K562 (cell line): Measurements from ENCODE around the gene RER1. TPM values are rescaled to one million over a fixed set of nuclear protein-coding genes. Genes with fewer than 3 reads are reported as not detected.
A peak's percentile ranks its signal among the peaks of the same experiment; 100 is the strongest.

Source experiments
- BHLHE40 ChIP-seq: IDR thresholded peaks from 2 replicates; pipeline ENCODE4 v1.6.1; 2011; ENCODE audit warnings: low read length, improper control_type of control experiment
- HMG20A ChIP-seq: fragments of 450-650 bp; formaldehyde crosslinking; conservative IDR thresholded peaks from 2 replicates; pipeline ENCODE4 v1.4.0; 2020; ENCODE audit warnings: mild to moderate bottlenecking, mixed read lengths
- POU5F1 ChIP-seq: fragments of 150-350 bp; IDR thresholded peaks from 2 replicates; pipeline ENCODE4 v1.6.1; 2014; ENCODE audit warnings: borderline replicate concordance, low read length, low read depth, mild to moderate bottlenecking; ENCODE audit not compliant: partially characterized antibody
- PYGO2 ChIP-seq: fragments of 450-650 bp; IDR thresholded peaks from 2 replicates; pipeline ENCODE4 v1.6.1; 2016; ENCODE audit warnings: mild to moderate bottlenecking, missing genetic modification characterization, moderate library complexity, missing compliant biosample characterization
- SMAD3 ChIP-seq: fragments of 450-650 bp; formaldehyde crosslinking; conservative IDR thresholded peaks from 2 replicates; pipeline ENCODE4 v1.4.0; 2020; ENCODE audit warnings: mild to moderate bottlenecking
- ZFPM2 ChIP-seq: fragments of 250-450 bp; sonication (Bioruptor Pico); IDR thresholded peaks from 2 replicates; pipeline ENCODE4 v1.5.1; 2022; ENCODE audit warnings: mild to moderate bottlenecking
- ZNF274 ChIP-seq: IDR thresholded peaks from 2 replicates; pipeline ENCODE4 v1.6.1; 2011; ENCODE audit warnings: low read depth, mild to moderate bottlenecking, low read length, moderate library complexity, borderline replicate concordance
- ZNF717 ChIP-seq: fragments of 250-450 bp; sonication (Bioruptor Pico); IDR thresholded peaks from 2 replicates; pipeline ENCODE4 v1.5.0; 2021
- polyA plus RNA-seq, 8 experiments: library from polyadenylated mRNA; depleted of rRNA in 4 of 8; stranded (reverse) in 5 of 8; unstranded in 3 of 8; fragments of >200 nt; fragmentation: Nextera tagmentation in 2 of 8; fragmentation: Illumina TruSeq in 1 of 8; extraction: Ambion mirVana in 2 of 8; extraction: Trizol in 1 of 8; gene quantifications; 2 replicates each; pipeline versions ENCODE4 v1.2.1 to v1.2.3, GENCODE V29; 2011 to 2014; ENCODE audit warnings: inconsistent platforms in 1 of 8, missing spikeins in 1 of 8
- total RNA-seq, 7 experiments: library from RNA; depleted of rRNA in 6 of 7; stranded (reverse); fragments of >200 nt in 6 of 7; fragmentation: Illumina TruSeq in 2 of 7; extraction: Trizol in 2 of 7; gene quantifications; 2 replicates each; pipeline versions ENCODE4 v1.2.1 to v1.2.3, GENCODE V29; 2011 to 2021; ENCODE audit warnings: low replicate concordance in 1 of 7
- TF ChIP-seq, protein P1 (sequence below): fragments of 250-450 bp; sonication (Bioruptor Pico); IDR thresholded peaks from 2 replicates; pipeline ENCODE4 v1.8.0; 2021; ENCODE audit warnings: borderline replicate concordance, mild to moderate bottlenecking, moderate library complexity; ENCODE audit not compliant: poor library complexity, severe bottlenecking
- TF ChIP-seq, protein P2 (sequence below): IDR thresholded peaks from 2 replicates; pipeline ENCODE4 v1.6.1; 2014; ENCODE audit warnings: antibody characterized with exemption
- TF ChIP-seq, protein P3 (sequence below), 2 experiments: fragments of 450-650 bp in 1 of 2; IDR thresholded peaks; 2 replicates each; pipeline ENCODE4 v1.6.1; 2011 to 2017; ENCODE audit warnings: low read depth in 2 of 2, antibody characterized with exemption in 1 of 2, borderline replicate concordance in 1 of 2, low read length in 1 of 2, mild to moderate bottlenecking in 1 of 2, mixed read lengths in 1 of 2; ENCODE audit not compliant: control insufficient read depth in 1 of 2
- TF ChIP-seq, protein P4 (sequence below): fragments of 150-350 bp; IDR thresholded peaks from 2 replicates; pipeline ENCODE4 v1.6.1; 2014; ENCODE audit warnings: low read depth, mild to moderate bottlenecking, low read length, borderline replicate concordance
- TF ChIP-seq, protein P5 (sequence below), 2 experiments: fragments of 150-350 bp in 1 of 2; IDR thresholded peaks; 2 replicates each; pipeline ENCODE4 v1.6.1; 2012 to 2016; ENCODE audit warnings: low read depth in 2 of 2, low read length in 2 of 2, mild to moderate bottlenecking in 1 of 2, moderate library complexity in 1 of 2

RER1 gene
- total and polyA plus RNA-seq, 9 of the 15 experiments (the other 6 are each of a cell fraction or from before 2014, with no cell fraction given) = 19.6 to 354 (median 183) TPM

DNA sequence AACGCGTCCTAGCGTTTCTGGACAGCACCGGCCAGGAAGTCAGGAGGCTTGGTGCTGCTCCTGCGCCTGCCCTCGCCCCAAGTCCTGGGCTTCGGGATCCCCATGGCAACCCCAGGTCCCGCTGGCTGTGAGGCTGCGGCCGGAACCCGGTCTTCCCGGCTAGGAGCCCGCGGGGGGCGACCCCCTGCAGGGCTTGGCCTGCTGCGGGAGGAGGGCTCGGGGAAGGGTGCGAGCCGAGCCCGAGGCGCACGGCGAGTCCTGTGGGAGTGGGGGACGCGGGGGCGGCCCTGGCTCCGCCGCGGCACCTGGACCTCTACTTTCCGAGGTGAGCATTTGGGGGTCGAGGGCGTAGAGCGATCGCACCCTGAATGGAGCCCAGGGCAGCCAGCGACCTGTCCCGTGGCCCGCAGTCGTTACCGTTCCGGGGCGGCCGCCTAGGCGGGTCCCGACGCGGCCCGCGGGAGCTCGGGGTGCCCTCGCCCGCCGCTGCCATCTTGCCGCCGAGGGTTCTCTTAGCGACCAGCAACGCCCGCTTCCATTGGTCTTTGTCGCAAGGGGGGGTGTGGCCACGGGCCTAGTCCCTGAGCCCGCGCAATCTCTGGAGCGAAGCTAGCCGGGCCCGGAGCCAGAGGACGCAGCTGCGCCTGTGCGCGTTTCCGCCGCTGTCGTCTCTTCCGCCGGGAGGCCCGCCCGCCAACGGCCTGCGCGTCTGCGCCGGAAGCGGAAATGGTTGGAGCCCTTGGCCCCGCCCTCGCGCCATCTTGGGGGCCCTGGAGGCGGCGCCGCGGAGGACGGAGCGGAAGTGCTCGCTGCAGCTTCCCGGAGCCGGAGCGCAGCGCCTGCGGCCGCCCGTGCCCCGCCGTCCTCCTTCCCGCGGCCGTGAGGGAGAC is at the start of gene RER1, which contains the start of gene MORN1 (continued):
- TF ChIP-seq ZFPM2 (no peak), POU5F1 (peak; percentile 16), ZNF274 (no peak), ZNF717 (no peak), SMAD3 (CRISPR knock-in tag) (no peak), PYGO2 (tag) (no peak), BHLHE40 (peak; percentile 49; the same call in 1 of the 2 replicates), HMG20A (CRISPR knock-in tag) (no peak)
- TF ChIP-seq, protein P1, sequence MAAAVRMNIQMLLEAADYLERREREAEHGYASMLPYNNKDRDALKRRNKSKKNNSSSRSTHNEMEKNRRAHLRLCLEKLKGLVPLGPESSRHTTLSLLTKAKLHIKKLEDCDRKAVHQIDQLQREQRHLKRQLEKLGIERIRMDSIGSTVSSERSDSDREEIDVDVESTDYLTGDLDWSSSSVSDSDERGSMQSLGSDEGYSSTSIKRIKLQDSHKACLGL = peak; percentile 76
- TF ChIP-seq, protein P2, sequence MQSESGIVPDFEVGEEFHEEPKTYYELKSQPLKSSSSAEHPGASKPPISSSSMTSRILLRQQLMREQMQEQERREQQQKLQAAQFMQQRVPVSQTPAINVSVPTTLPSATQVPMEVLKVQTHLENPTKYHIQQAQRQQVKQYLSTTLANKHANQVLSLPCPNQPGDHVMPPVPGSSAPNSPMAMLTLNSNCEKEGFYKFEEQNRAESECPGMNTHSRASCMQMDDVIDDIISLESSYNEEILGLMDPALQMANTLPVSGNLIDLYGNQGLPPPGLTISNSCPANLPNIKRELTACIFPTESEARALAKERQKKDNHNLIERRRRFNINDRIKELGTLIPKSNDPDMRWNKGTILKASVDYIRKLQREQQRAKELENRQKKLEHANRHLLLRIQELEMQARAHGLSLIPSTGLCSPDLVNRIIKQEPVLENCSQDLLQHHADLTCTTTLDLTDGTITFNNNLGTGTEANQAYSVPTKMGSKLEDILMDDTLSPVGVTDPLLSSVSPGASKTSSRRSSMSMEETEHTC = no peak
- TF ChIP-seq, protein P3, sequence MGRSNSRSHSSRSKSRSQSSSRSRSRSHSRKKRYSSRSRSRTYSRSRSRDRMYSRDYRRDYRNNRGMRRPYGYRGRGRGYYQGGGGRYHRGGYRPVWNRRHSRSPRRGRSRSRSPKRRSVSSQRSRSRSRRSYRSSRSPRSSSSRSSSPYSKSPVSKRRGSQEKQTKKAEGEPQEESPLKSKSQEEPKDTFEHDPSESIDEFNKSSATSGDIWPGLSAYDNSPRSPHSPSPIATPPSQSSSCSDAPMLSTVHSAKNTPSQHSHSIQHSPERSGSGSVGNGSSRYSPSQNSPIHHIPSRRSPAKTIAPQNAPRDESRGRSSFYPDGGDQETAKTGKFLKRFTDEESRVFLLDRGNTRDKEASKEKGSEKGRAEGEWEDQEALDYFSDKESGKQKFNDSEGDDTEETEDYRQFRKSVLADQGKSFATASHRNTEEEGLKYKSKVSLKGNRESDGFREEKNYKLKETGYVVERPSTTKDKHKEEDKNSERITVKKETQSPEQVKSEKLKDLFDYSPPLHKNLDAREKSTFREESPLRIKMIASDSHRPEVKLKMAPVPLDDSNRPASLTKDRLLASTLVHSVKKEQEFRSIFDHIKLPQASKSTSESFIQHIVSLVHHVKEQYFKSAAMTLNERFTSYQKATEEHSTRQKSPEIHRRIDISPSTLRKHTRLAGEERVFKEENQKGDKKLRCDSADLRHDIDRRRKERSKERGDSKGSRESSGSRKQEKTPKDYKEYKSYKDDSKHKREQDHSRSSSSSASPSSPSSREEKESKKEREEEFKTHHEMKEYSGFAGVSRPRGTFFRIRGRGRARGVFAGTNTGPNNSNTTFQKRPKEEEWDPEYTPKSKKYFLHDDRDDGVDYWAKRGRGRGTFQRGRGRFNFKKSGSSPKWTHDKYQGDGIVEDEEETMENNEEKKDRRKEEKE (IDR thresholded peaks at IDR 0.05; ENCODE audit: borderline replicate concordance in 1 of 2, control insufficient read depth in 1 of 2, low read depth in 2 of 2, low read length in 1 of 2) = no peak
- TF ChIP-seq, protein P4, sequence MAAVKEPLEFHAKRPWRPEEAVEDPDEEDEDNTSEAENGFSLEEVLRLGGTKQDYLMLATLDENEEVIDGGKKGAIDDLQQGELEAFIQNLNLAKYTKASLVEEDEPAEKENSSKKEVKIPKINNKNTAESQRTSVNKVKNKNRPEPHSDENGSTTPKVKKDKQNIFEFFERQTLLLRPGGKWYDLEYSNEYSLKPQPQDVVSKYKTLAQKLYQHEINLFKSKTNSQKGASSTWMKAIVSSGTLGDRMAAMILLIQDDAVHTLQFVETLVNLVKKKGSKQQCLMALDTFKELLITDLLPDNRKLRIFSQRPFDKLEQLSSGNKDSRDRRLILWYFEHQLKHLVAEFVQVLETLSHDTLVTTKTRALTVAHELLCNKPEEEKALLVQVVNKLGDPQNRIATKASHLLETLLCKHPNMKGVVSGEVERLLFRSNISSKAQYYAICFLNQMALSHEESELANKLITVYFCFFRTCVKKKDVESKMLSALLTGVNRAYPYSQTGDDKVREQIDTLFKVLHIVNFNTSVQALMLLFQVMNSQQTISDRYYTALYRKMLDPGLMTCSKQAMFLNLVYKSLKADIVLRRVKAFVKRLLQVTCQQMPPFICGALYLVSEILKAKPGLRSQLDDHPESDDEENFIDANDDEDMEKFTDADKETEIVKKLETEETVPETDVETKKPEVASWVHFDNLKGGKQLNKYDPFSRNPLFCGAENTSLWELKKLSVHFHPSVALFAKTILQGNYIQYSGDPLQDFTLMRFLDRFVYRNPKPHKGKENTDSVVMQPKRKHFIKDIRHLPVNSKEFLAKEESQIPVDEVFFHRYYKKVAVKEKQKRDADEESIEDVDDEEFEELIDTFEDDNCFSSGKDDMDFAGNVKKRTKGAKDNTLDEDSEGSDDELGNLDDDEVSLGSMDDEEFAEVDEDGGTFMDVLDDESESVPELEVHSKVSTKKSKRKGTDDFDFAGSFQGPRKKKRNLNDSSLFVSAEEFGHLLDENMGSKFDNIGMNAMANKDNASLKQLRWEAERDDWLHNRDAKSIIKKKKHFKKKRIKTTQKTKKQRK = no peak
- TF ChIP-seq, protein P5, sequence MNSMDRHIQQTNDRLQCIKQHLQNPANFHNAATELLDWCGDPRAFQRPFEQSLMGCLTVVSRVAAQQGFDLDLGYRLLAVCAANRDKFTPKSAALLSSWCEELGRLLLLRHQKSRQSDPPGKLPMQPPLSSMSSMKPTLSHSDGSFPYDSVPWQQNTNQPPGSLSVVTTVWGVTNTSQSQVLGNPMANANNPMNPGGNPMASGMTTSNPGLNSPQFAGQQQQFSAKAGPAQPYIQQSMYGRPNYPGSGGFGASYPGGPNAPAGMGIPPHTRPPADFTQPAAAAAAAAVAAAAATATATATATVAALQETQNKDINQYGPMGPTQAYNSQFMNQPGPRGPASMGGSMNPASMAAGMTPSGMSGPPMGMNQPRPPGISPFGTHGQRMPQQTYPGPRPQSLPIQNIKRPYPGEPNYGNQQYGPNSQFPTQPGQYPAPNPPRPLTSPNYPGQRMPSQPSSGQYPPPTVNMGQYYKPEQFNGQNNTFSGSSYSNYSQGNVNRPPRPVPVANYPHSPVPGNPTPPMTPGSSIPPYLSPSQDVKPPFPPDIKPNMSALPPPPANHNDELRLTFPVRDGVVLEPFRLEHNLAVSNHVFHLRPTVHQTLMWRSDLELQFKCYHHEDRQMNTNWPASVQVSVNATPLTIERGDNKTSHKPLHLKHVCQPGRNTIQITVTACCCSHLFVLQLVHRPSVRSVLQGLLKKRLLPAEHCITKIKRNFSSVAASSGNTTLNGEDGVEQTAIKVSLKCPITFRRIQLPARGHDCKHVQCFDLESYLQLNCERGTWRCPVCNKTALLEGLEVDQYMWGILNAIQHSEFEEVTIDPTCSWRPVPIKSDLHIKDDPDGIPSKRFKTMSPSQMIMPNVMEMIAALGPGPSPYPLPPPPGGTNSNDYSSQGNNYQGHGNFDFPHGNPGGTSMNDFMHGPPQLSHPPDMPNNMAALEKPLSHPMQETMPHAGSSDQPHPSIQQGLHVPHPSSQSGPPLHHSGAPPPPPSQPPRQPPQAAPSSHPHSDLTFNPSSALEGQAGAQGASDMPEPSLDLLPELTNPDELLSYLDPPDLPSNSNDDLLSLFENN (IDR thresholded peaks at IDR 0.05; ENCODE audit: low read depth in 2 of 2, low read length in 2 of 2) = peak in 1 of 2 experiments; percentile 63; a peak in 2 of 4 replicates
